Left lung (tissue), 10 donors: ENCODE data around the gene GBA3. TPM values are rescaled to one million over a fixed set of nuclear protein-coding genes. Genes with fewer than 3 reads are reported as not detected.

Experiments
- ATAC-seq: fragments of 200-7000 bp; cut with Tn5 transposase; one replicate; pipeline ENCODE4 v1.9.1; 2020; ENCODE audit warnings: moderate library complexity
- DNase-seq, 4 donors: peaks; one replicate each; pipeline ENCODE4 v3.0.0-alpha.2; 2013 to 2020
- H3K27ac ChIP-seq, 2 donors: fragments of 200-600 bp; sonication (generic) in 1 of 2; one replicate each; pipeline versions ENCODE4 v1.5.0 to v1.8.0; 2020 to 2021
- H3K27me3 ChIP-seq, 2 donors: fragments of 200-600 bp; sonication (generic) in 1 of 2; one replicate each; pipeline versions ENCODE4 v1.5.0 to v1.8.0; 2020 to 2021
- H3K36me3 ChIP-seq, 2 donors: fragments of 200-600 bp; sonication (generic) in 1 of 2; one replicate each; pipeline versions ENCODE4 v1.5.0 to v1.8.0; 2020 to 2021
- H3K4me1 ChIP-seq, 2 donors: fragments of 200-600 bp; one replicate each; pipeline ENCODE4 v1.8.0; 2021
- H3K4me3 ChIP-seq, 2 donors: fragments of 200-600 bp; sonication (generic) in 1 of 2; one replicate each; pipeline versions ENCODE4 v1.5.0 to v1.8.0; 2020 to 2021; ENCODE audit warnings: mild to moderate bottlenecking in 1 of 2
- H3K9me3 ChIP-seq, 2 donors: fragments of 200-600 bp; sonication (generic) in 1 of 2; one replicate each; pipeline versions ENCODE4 v1.5.0 to v1.8.0; 2020 to 2021
- intact Hi-C, 2 donors: fragments of 100-400 bp; cut with DNase I; formaldehyde crosslinking; loops; one replicate each; pipeline versions ENCODE4 v1.11.2 to v1.14.2; 2022
- polyA plus RNA-seq, 6 donors: library from polyadenylated mRNA; unstranded; fragments of 120-200 nt; gene quantifications; one replicate each; pipeline ENCODE4 v1.2.1, GENCODE V29; 2013; ENCODE audit not compliant: insufficient read length in 6 of 6
- total RNA-seq, 2 donors: library from RNA; stranded (reverse); fragmentation: NEBNext Ultra II Directional; extraction: Animal tissue kit (Norgen Biotek cat#: 25700); gene quantifications; one replicate each; pipeline ENCODE4 v1.2.1, GENCODE V29; 2021
- TF ChIP-seq, protein P1 (sequence below), 2 donors: fragments of 200-600 bp; sonication (generic) in 1 of 2; IDR thresholded peaks; one replicate each; pipeline versions ENCODE4 v1.5.0 to v1.8.0; 2021; ENCODE audit warnings: antibody characterized with exemption in 2 of 2
- donor health status: DM: no; HTN: yes; CAD: no.
- donor health status: DM: no; HTN: no; CAD: no.

GBA3 gene
- total and polyA plus RNA-seq, 8 donors, result 0.07 to 0.14 (median 0.13) TPM; not detected in 5

DNA sequence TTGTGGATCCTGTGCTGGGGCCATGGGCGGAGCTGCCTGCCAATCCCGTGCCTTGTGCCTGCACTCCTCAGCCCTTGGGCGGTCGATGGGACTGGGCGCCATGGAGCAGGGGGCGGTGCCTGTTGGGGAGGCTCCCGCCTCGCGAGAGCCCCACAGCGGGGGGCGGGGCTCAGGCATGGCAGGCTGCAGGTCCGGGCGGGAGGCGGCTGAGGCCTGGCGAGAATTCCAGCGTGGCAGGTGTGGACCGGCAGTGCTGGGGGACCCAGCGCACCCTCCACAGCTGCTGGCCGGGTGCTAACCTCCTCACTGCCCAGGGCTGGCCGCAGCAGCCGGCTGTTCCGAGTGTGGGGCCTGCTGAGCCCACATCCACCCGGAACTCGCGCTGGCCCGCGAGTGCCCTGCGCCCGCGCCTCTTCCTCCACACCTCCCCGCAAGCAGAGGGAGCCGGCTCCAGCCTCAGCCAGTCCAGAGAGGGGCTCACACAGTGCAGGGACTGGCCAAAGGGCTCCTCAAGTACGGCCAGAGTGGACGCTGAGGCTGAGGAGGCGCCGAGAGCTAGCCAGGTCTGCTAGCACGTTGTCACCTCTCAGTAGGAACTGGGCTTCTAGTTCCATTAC, 85.9 kb downstream of the GBA3 start:
- no peak overlapping the region for H3K4me3 ChIP-seq
- ATAC-seq (no peak), DNase-seq (peak in 1 of 4 donors; percentile 75)
- no peak overlapping the region for H3K27ac ChIP-seq
- intact Hi-C loops, result no loop called here
- H3K4me1 ChIP-seq, result no peaks in the 10 kb centered on the region
- no peaks in the 10 kb centered on the region for H3K27me3 ChIP-seq
- H3K9me3 ChIP-seq, result peaks cover 0 to 17% of the 10 kb centered on the region in 2 donors
- no peaks in the 10 kb centered on the region for H3K36me3 ChIP-seq
- TF ChIP-seq, protein P1, sequence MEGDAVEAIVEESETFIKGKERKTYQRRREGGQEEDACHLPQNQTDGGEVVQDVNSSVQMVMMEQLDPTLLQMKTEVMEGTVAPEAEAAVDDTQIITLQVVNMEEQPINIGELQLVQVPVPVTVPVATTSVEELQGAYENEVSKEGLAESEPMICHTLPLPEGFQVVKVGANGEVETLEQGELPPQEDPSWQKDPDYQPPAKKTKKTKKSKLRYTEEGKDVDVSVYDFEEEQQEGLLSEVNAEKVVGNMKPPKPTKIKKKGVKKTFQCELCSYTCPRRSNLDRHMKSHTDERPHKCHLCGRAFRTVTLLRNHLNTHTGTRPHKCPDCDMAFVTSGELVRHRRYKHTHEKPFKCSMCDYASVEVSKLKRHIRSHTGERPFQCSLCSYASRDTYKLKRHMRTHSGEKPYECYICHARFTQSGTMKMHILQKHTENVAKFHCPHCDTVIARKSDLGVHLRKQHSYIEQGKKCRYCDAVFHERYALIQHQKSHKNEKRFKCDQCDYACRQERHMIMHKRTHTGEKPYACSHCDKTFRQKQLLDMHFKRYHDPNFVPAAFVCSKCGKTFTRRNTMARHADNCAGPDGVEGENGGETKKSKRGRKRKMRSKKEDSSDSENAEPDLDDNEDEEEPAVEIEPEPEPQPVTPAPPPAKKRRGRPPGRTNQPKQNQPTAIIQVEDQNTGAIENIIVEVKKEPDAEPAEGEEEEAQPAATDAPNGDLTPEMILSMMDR (IDR thresholded peaks at IDR 0.05), result no peak

DNA sequence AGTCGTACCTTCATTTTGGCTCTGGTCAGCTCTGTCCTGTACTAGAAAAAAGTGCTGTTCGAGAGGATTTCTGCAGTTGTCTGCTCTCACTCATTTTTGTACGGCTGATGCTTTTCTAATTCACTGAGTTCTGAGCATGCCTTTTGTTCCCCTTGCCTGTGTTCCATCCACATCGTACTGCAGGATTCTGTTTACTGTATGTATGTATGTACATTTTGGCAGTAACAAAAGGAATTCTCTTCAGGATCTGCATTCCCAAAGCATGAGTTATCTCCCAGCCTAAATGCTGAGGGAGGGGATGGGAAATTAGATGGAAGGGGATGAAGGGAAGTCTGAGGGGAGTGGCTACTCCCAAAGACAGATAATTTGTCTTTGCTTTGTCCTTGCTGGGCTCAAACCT, 87.6 kb downstream of the GBA3 start:
- intact Hi-C loops, result no loop called here
- TF ChIP-seq, protein P1 (IDR thresholded peaks at IDR 0.05), result no peak
- Histone ChIP-seq H3K36me3 (no peaks in the 10 kb centered on the region), H3K27me3 (no peaks in the 10 kb centered on the region), H3K27ac (no peak overlapping the region), H3K9me3 (peaks cover 0 to 17% of the 10 kb centered on the region in 2 donors), H3K4me1 (no peaks in the 10 kb centered on the region), H3K4me3 (no peak overlapping the region)
- DNase-seq, result no peak
- ATAC-seq, result no peak

- ATAC-seq (no peak), DNase-seq (no peak)
- Histone ChIP-seq H3K4me3 (no peak overlapping the region), H3K9me3 (peaks cover 0 to 14% of the 10 kb centered on the region in 2 donors), H3K36me3 (no peaks in the 10 kb centered on the region), H3K27ac (no peak overlapping the region), H3K4me1 (no peaks in the 10 kb centered on the region), H3K27me3 (no peaks in the 10 kb centered on the region)
- intact Hi-C loops, result no loop called here
- TF ChIP-seq, protein P1 (IDR thresholded peaks at IDR 0.05), result no peak
Observed at GRCh38 chr4:22780797-22781196, 88.1 kb downstream of the GBA3 start.

DNA sequence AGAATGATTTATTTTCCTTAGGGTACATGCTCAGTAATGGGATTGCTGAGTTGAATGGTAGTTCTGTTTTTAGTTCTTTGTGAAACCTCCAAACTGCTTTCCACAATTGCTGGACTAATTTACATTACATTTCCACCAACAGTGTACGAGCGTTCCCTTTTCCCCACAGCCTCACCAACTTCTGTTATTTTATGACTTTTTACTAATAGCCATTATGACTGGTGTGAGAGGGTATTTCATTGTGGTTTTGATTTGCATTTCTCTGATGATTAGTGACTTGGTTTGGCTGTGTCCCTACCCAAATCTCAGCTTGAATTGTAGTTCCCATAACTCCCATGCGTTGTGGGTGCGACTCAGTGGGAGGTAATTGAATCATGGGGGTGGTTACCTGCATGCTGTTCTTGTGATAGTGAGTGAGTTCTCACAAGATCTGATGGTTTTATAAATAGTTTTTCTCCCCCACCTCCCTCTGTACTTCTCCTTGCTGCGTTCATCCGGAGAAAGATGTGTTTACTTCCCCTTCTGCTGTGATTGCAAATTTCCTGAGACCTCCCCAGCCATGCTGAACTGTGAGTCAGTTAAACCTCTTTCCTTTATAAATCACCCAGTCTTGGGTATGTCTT, 95.1 kb downstream of the GBA3 start:
- Histone ChIP-seq H3K4me3 (no peak overlapping the region), H3K9me3 (no peaks in the 10 kb centered on the region), H3K27me3 (no peaks in the 10 kb centered on the region), H3K4me1 (no peaks in the 10 kb centered on the region), H3K27ac (no peak overlapping the region), H3K36me3 (no peaks in the 10 kb centered on the region)
- no peak for ATAC-seq
- no peak for DNase-seq
- TF ChIP-seq, protein P1 (IDR thresholded peaks at IDR 0.05), result no peak
- intact Hi-C loops, result no loop called here

- TF ChIP-seq, protein P1 (IDR thresholded peaks at IDR 0.05), result no peak
- intact Hi-C loops, result no loop called here
- DNase-seq, result no peak
- H3K9me3 ChIP-seq, result no peaks in the 10 kb centered on the region
- H3K27ac ChIP-seq, result no peak overlapping the region
- H3K4me3 ChIP-seq, result no peak overlapping the region
- no peaks in the 10 kb centered on the region for H3K27me3 ChIP-seq
- no peaks in the 10 kb centered on the region for H3K4me1 ChIP-seq
- no peaks in the 10 kb centered on the region for H3K36me3 ChIP-seq
- no peak for ATAC-seq
Observed at GRCh38 chr4:22790631-22791030, 97.9 kb downstream of the GBA3 start.
